Measurements from ENCODE around the gene TARBP1. TPM values are rescaled to one million over a fixed set of nuclear protein-coding genes. Genes with fewer than 3 reads are reported as not detected.

The TARBP1 gene
- total RNA-seq, 1 experiment from 2014 or later = 27.2 TPM

DNA sequence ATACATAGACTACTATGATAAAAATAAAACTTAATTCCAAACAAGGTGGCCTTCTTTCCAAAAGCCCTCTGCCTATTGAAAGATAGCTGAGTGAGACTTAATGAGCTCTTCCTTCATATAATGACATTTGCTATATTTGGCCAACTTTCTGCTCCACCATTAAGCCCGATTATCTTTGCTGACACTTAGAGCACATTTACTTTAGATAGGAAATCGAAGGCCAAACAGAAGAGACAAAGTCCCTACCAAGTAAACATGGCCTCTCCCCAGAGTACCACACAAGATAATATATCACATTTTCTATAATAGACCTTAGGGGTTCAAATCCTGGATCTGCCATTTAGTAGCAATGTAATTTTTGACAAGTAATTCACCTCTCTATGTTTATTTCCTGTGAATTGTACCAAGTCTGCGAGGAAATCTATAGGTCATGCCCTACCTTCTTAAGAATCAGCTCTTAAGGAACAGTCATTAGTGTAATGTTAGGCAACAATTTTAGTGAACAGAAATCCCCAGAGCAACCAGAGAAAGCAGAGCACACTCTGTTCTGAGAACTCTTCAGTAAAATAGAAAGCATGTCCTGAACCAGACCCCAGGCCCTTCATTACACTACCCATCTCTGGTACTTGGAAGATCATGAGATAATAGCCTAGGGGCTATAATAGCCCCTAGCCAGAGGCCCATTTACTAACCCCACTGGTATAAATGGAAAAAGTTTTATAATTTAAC lies 123.0 kb downstream of the TARBP1 start:
- DNase-seq (ENCODE audit: low read depth) = no peak

DNA sequence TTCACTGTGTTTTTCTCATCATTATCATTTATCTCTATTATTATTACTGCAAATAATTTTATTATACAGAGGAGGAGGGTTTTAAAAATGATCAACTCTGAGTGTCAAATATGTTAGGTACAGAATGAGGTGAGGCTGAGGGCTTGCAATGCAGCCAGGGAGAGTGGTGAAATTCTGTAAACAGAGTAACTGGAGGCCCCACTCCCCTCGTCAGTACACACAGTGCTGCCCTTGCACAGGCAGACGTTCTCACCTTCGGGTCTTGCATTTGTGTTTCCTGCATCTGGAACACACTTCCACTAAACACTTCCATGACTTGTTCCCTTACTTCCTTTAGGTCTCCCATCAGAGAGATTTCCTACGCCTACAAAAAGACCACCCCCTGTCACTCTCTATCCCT lies 130.0 kb downstream of the TARBP1 start:
- no peak for DNase-seq (ENCODE audit: low read depth)

DNA sequence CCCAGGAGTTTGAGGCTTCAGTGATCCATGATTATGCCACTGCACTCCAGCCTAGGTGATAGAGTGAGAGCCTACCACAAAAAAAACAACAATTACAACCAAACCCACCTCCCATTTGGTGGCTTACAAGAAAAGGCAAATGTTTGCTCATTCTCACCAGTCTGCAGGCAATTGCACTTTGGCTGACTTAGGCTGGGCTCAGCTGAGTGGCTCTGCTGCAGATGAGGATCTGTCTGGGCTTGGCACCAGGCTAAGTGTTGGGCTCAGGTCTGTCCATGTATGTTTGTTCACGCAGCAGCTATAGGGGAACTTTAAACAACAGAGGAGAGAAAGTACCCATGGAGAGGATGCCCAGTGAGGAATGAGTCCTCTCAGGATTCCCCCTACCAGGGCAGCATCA lies 133.7 kb downstream of the TARBP1 start:
- DNase-seq (ENCODE audit: low read depth) = no peak

DNA sequence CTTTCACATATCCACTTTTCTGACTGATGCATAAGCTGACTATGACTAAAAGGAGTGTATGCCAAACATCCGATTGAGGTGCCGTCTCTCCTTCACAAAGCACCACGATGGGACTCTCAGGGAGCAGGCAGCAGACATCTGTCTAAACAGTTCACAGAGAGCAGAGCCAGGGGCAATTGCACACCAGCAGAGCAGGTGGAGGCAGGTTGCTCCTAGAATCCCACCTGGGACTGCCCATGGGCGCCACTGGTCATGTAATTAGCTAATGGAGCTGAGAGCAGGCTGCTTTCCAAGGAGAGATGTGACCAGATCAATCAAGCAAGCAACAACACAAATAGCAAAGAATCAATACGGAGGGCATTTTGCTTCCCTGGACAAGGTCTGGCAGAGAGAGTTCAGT lies 136.2 kb downstream of the TARBP1 start:
- no peak for DNase-seq (ENCODE audit: low read depth)

Other genes starting within 250 kb of the TARBP1 start
- 49.1 and 59.0 TPM in 2 replicates for gene COA6, start 105.7 kb downstream of the TARBP1 start, total RNA-seq (2014; rRNA removed; shearing (Covaris generic))
- 41.6 and 47.7 TPM in 2 replicates for gene IRF2BP2, start 131.0 kb upstream of the TARBP1 start, total RNA-seq (2014; rRNA removed; shearing (Covaris generic))